Thyroid gland (tissue), 4 donors: ENCODE measurements around the gene SIPA1.
"Not testable (repeated sequence)": the region's sequence is repeated elsewhere in the genome, so short reads cannot be mapped to it uniquely, and the experiment has no call there.

ENCODE experiments used
- POLR2A ChIP-seq, 2 donors: fragments of 450-650 bp; IDR thresholded peaks; one replicate each; pipeline ENCODE4 v1.6.1; 2017; ENCODE audit warnings: antibody characterized with exemption in 2 of 2, mild to moderate bottlenecking in 2 of 2, moderate library complexity in 1 of 2
- TF ChIP-seq, protein P1 (sequence below), 6 experiments: fragments of 200-600 bp in 3 of 6; fragments of 450-650 bp in 3 of 6; sonication (generic) in 3 of 6; IDR thresholded peaks; one replicate each; pipeline ENCODE4 v1.5.1; 2016 to 2019; ENCODE audit warnings: antibody characterized with exemption in 6 of 6, mild to moderate bottlenecking in 2 of 6, inconsistent platforms in 1 of 6, moderate library complexity in 1 of 6

DNA sequence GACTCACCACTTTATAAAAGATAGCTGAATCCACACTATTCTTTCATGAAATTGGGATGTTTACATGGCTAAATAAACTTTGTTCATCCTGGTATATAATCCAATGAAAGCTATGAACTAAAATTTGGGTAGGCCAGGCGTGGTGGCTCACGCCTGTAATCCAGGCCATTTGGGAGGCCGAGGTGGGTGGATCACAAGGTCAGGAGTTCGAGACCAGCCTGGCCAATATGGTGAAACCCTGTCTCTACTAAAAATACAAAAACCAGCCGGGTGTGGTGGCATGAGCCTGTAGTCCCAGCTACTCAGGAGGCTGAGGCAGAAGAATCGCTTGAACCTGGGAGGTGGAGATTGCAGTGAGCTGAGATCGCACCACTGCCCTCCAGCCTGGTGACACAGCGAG, 53.9 kb downstream of the SIPA1 start:
- TF ChIP-seq, protein P1, sequence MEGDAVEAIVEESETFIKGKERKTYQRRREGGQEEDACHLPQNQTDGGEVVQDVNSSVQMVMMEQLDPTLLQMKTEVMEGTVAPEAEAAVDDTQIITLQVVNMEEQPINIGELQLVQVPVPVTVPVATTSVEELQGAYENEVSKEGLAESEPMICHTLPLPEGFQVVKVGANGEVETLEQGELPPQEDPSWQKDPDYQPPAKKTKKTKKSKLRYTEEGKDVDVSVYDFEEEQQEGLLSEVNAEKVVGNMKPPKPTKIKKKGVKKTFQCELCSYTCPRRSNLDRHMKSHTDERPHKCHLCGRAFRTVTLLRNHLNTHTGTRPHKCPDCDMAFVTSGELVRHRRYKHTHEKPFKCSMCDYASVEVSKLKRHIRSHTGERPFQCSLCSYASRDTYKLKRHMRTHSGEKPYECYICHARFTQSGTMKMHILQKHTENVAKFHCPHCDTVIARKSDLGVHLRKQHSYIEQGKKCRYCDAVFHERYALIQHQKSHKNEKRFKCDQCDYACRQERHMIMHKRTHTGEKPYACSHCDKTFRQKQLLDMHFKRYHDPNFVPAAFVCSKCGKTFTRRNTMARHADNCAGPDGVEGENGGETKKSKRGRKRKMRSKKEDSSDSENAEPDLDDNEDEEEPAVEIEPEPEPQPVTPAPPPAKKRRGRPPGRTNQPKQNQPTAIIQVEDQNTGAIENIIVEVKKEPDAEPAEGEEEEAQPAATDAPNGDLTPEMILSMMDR (IDR thresholded peaks at IDR 0.05) = not testable (repeated sequence)
- TF ChIP-seq POLR2A (IDR thresholded peaks at IDR 0.05) = not testable (repeated sequence)
